HG03520 (cell line): ENCODE measurements around the gene TPSAB1.

Experiments used
- ATAC-seq: cut with Tn5 transposase; IDR thresholded peaks from one replicate; pipeline ENCODE4 v1.9.1; 2021; ENCODE audit warnings: mild to moderate bottlenecking, moderate library complexity; ENCODE audit not compliant: unreplicated experiment

Gene TPSAB1

DNA sequence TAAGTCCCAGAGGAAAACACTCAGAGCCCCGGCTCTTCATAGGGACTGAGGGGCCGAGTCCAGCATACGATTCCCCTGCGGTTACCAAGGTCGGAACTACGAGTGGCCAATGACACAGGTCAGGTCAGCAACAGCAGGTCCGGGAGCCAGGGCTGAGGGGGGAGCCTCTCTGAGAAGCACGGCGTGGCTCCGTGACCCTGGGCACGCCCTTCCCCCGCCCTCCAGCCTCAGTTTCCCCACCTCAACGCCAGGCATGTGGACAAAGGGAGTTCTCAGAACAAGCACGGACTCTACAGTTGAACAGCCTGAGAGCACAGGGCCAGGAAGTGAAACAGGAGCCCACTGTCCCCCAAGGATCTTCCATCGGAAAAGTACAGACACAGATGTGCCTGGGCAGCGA lies 41.0 kb downstream of the TPSAB1 start:
- no peak for ATAC-seq

- no peak for ATAC-seq
Measured at GRCh38 chr16:1282324-1282973, 41.9 kb downstream of the TPSAB1 start.

DNA sequence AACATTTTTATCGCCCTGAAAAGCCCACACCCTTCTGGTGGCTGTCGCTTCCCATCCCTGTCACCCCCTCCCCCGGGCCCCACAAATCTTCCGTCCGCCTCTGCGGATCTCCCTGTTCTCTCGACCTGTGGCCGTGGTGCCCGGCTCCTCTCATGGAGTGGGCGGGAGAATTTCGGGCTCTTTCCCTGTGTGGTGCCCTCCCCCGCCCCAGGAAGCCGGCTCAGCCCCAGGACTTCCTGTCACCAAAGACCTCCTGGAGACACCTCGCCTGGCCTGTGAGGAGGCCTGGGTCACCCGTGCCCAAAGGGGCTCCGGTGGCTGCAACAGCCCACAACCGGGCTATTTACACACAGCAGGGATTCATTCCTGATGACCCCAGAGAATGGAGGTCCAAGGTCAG lies 42.8 kb downstream of the TPSAB1 start:
- ATAC-seq: no peak

GRCh38 chr16:1283996-1284616 lies 43.6 kb downstream of the TPSAB1 start:
- ATAC-seq: no peak

GRCh38 chr16:1285669-1286512 lies 45.4 kb downstream of the TPSAB1 start:
- ATAC-seq: no peak

DNA sequence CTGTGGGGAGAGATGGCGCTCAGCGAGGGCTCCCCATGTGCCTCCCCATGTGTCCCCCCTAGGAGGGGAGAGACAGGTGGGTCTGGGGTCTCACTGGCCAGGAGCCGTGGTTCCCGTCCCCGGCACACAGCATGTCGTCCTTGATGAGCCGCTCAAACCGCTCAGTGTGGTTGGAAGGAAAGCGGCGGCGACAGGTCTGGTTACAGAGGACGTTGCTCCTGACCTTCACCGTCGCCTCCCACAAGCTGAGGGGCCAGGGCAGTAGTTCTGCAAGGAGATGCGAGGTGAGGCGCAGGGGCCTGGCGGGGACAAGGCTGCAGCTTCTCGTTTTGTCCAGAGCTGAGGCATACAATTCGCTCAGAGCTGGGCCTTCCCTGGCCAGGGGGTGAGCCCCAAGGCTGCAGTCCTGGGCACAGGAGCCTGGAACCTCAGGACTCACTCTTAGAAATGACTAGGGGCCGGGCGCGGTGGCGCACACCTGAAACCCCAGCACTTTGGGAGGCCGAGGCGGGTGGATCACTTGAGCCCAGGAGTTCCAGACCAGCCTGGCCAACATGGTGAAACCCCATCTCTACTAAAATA lies 46.1 kb downstream of the TPSAB1 start:
- no peak for ATAC-seq

GRCh38 chr16:1287982-1288670 lies 47.6 kb downstream of the TPSAB1 start:
- no peak for ATAC-seq

DNA sequence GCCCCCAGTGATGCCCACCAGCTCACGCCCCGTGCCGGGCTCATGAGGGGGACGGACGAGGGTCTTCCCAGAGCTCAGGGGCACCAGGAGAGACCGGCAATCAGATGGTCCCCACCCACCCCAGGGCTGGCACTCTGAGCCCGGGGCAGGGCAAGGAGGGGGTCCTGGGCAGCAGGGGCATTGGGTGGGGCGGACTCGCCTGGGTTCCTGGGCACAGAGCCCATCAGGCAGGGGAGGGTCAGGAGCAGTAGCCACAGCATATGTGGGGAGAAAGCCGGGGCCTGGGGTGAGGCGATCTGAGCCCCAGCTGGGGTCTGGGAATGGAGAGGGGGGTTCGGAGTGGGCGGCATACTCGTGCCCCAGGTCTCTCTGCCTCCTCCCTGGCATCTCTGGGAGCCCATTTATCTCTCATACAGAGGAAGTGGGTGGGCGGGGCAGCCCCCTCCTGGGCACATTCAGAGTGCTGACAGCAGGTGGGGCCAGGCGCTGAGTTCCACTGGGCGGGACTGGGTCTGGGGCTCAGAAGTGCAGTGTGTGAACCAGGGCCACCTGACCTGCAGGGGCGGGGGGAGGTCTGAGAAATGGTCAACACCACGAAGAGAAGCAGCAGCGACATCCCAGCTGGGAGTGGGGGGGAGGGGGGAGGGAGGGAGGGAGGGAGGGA lies 48.4 kb downstream of the TPSAB1 start:
- no peak for ATAC-seq

DNA sequence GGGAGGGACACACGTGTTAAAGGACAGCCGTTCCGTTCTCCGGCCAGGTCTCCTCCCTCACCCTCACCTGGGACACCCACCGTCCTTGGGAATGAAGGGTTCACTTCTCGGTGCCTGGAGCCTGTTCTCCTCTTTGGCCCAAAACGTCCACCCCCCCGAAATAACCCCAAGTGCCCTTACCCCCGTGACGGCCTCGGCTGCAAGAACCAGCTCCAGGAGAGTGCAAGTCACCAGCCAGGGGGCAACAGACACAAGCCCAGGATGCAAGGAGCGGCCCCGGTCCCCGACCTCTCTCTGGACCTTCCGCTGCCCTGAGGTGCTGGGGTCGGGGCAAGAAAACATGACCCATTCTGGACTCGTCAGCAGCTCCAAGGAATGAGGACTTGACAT lies 49.0 kb downstream of the TPSAB1 start:
- no peak for ATAC-seq

DNA sequence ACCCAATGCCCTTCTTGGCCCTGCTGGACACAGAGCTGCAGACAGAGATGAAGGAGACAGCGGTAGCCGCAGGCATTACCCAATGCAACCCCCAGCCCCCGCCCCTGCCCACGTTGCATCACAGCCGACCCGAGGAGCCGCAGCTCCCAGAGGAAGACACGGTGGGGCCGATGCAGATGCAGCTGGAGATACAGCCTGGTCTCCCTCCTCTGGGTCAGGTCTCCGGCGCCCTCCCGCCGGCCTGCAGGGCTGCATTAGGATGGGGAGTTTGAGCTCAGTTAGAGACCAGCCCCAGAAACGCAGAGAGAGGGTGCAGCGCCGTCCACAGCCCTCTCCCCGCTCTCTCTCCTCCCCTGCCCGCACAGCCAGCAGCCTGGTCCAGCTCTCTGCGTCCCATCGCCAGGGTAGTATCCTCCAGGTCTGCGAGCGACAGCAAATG lies 49.6 kb downstream of the TPSAB1 start:
- ATAC-seq: no peak

GRCh38 chr16:1290860-1291575 lies 50.5 kb downstream of the TPSAB1 start:
- no peak for ATAC-seq

GRCh38 chr16:1291576-1291974 lies 51.1 kb downstream of the TPSAB1 start:
- ATAC-seq: no peak
